Tibial nerve (tissue), 3 donors: ENCODE data around the gene PLCD4.

Source experiments
- POLR2A ChIP-seq, 2 donors: fragments of 450-650 bp; IDR thresholded peaks; one replicate each; pipeline ENCODE4 v1.6.1; 2017; ENCODE audit warnings: antibody characterized with exemption in 2 of 2, mild to moderate bottlenecking in 2 of 2, moderate library complexity in 2 of 2
- TF ChIP-seq, protein P1 (sequence below), 5 experiments: fragments of 200-600 bp in 3 of 5; fragments of 450-650 bp in 2 of 5; sonication (generic) in 3 of 5; IDR thresholded peaks; one replicate each; pipeline ENCODE4 v1.5.1; 2016 to 2019; ENCODE audit warnings: antibody characterized with exemption in 5 of 5, mild to moderate bottlenecking in 3 of 5, moderate library complexity in 2 of 5

- TF ChIP-seq, protein P1, sequence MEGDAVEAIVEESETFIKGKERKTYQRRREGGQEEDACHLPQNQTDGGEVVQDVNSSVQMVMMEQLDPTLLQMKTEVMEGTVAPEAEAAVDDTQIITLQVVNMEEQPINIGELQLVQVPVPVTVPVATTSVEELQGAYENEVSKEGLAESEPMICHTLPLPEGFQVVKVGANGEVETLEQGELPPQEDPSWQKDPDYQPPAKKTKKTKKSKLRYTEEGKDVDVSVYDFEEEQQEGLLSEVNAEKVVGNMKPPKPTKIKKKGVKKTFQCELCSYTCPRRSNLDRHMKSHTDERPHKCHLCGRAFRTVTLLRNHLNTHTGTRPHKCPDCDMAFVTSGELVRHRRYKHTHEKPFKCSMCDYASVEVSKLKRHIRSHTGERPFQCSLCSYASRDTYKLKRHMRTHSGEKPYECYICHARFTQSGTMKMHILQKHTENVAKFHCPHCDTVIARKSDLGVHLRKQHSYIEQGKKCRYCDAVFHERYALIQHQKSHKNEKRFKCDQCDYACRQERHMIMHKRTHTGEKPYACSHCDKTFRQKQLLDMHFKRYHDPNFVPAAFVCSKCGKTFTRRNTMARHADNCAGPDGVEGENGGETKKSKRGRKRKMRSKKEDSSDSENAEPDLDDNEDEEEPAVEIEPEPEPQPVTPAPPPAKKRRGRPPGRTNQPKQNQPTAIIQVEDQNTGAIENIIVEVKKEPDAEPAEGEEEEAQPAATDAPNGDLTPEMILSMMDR (IDR thresholded peaks at IDR 0.05) = no peak
- no peak for TF ChIP-seq POLR2A (IDR thresholded peaks at IDR 0.05)
Observed at GRCh38 chr2:218679119-218679518, 71.4 kb downstream of the PLCD4 start.
